ENCODE measurements around the gene PALLD.

- no peak for TF ChIP-seq PREB (CRISPR knock-in tag; IDR thresholded peaks at IDR 0.05; ENCODE audit: borderline replicate concordance)
- no peak for TF ChIP-seq SP1 (CRISPR knock-in tag; conservative IDR thresholded peaks at IDR 0.05)
- no peak for TF ChIP-seq CREM (CRISPR knock-in tag; IDR thresholded peaks at IDR 0.05)
Measured at GRCh38 chr4:168817370-168817769, 320.5 kb downstream of the PALLD start.

All from WTC11 (cell line).